SH-SY5Y (cell line): ENCODE measurements around the gene ACTG2.

Experiments used
- GATA2 ChIP-seq: IDR thresholded peaks from 2 replicates; pipeline ENCODE4 v1.6.1; 2011; ENCODE audit warnings: mild to moderate bottlenecking, low read depth, low read length
- GATA3 ChIP-seq: IDR thresholded peaks from 2 replicates; pipeline ENCODE4 v1.6.1; 2011; ENCODE audit warnings: low read depth, mild to moderate bottlenecking, low read length, moderate library complexity

DNA sequence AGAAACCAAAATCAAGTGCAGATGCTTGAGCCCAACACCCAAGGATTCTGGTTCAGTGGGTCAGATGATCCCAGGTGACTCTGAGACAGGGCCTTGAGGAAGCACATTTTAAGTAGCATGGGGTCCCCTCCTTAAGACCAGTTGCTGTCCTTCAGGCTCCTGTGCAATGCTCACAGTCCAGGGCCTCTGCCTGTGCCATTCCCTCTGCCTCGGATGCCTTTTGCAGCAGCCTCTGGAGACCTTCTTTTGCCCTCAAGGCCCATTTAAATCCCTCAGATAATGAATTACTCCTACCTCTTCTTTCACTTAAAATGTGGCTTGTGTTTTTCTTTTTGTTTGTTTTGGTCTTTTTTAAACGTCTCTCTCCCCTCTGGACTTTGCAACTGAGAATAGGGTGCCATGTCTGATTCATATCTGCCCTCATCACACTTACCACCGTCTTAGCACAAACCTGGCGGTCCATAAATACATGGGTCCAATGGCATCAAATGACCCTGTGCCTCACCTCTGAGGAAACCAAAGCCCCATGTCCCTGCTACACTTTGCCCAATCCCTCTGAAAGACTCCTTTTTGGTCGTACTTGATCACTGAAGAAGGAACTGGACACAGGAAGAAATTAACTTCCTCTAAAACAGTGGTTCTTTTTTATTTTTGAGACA is 14.2 kb downstream of the ACTG2 start:
- no peak for TF ChIP-seq GATA3
- TF ChIP-seq GATA2 = no peak
